ENCODE measurements around the gene GLTPD2. TPM values are rescaled to one million over a fixed set of nuclear protein-coding genes. Genes with fewer than 3 reads are reported as not detected.

Gene GLTPD2
- total and polyA plus RNA-seq, 2 experiments from 2014 or later = 0.50 to 2.2 TPM

DNA sequence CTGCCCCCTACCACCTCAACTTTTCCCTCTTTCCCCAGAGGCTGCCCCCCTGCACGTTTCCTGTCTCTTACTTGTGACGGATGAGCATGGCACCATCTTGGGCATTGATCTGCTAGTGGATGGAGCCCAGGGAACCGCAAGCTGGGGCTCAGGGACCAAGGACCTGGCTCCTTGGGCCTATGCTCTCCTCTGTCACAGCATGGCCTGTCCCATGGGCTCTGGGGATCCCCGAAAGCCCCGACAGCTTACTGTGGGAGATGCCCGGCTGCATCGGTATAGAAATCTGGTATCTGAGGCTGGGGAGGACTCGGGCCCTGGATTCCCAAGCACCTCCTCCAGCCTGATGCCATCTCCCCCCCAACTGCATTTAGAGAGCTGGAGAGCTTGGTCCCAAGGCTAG, 47.2 kb upstream of the GLTPD2 start:
- 96 to 98% methylated on average over 8 of the region's 8 CpGs for WGBS, 2 experiments (ENCODE audit: low coverage in 1 of 2, low lambda C conversion rate in 2 of 2, missing lambda C conversion rate in 2 of 2)
- DNase-seq = no peak
- peaks cover 6% of the 10 kb centered on the region; the same call in 1 of the 2 replicates for H3K27me3 ChIP-seq (replicated peaks; ENCODE audit: insufficient read depth)

DNA sequence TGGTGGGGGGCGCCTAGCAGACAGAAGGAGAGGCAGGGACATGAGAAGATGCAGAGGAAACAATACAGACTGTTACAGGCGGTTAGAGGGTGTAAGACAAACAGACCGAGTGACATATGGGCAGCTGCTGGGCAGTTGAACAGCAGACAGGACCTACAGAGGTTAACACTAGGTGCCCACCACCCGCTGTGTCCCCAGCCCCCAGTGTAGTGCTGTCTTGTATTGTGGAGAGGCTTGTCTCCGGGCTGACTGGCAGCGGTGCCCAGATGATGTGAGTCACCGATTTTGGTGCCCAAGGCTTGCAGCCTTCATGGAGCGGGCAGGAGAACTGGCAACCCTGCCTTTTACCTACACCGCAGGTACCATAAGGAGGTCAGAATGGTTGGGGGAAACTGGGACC, 46.6 kb upstream of the GLTPD2 start:
- no peaks in the 10 kb centered on the region for H3K9me3 ChIP-seq (ENCODE audit: low read depth)
- H3K4me2 ChIP-seq (ENCODE audit: unreplicated experiment) = no peak overlapping the region
- H3K4me1 ChIP-seq (ENCODE audit: insufficient read depth) = no peaks in the 10 kb centered on the region
- no peaks in the 10 kb centered on the region for H3F3A ChIP-seq (ENCODE audit: insufficient read depth)
- no peaks in the 10 kb centered on the region for H4K20me1 ChIP-seq (ENCODE audit: insufficient read depth)
- no peak overlapping the region for H2AFZ ChIP-seq
- DNase-seq = no peak
- no peak overlapping the region for H3K9ac ChIP-seq
- H3K9me2 ChIP-seq (ENCODE audit: insufficient read depth) = no peaks in the 10 kb centered on the region
- 92 to 95% methylated on average over 9 of the region's 9 CpGs for WGBS, 2 experiments (ENCODE audit: low coverage in 1 of 2, low lambda C conversion rate in 2 of 2, missing lambda C conversion rate in 2 of 2)
- H3K27ac ChIP-seq = no peak overlapping the region
- in situ Hi-C loops (cut with MboI) = no loop called here
- H3K36me3 ChIP-seq (ENCODE audit: low read depth) = no peaks in the 10 kb centered on the region
- no peaks in the 10 kb centered on the region for H3K79me2 ChIP-seq (ENCODE audit: insufficient read depth)
- peaks cover 6% of the 10 kb centered on the region; the same call in 1 of the 2 replicates for H3K27me3 ChIP-seq (replicated peaks; ENCODE audit: insufficient read depth)
- H3K4me3 ChIP-seq = no peak overlapping the region
- no peak for TF ChIP-seq EZH2 (IDR thresholded peaks at IDR 0.05; ENCODE audit: insufficient read depth, poor library complexity, severe bottlenecking)

More for the DNA sequence above, 47.2 kb upstream of the GLTPD2 start:
- no peak for TF ChIP-seq EZH2phosphoT487 (IDR thresholded peaks at IDR 0.05; ENCODE audit: insufficient read depth, low read depth)
- no peak for TF ChIP-seq EZH2 (IDR thresholded peaks at IDR 0.05; ENCODE audit: insufficient read depth, poor library complexity, severe bottlenecking)
- H3K27ac ChIP-seq = no peak overlapping the region
- H3K9ac ChIP-seq = no peak overlapping the region
- no peak overlapping the region for H3K4me3 ChIP-seq
- H3K4me1 ChIP-seq (ENCODE audit: insufficient read depth) = no peaks in the 10 kb centered on the region
- H3K4me2 ChIP-seq (ENCODE audit: unreplicated experiment) = no peak overlapping the region
- H3K9me3 ChIP-seq (ENCODE audit: low read depth) = no peaks in the 10 kb centered on the region
- H3K9me2 ChIP-seq (ENCODE audit: insufficient read depth) = no peaks in the 10 kb centered on the region
- in situ Hi-C loops (cut with MboI) = no loop called here
- no peaks in the 10 kb centered on the region for H3K36me3 ChIP-seq (ENCODE audit: low read depth)
- H4K20me1 ChIP-seq (ENCODE audit: insufficient read depth) = no peaks in the 10 kb centered on the region
- no peaks in the 10 kb centered on the region for H3F3A ChIP-seq (ENCODE audit: insufficient read depth)
- H2AFZ ChIP-seq = no peak overlapping the region
- H3K79me2 ChIP-seq (ENCODE audit: insufficient read depth) = no peaks in the 10 kb centered on the region

DNA sequence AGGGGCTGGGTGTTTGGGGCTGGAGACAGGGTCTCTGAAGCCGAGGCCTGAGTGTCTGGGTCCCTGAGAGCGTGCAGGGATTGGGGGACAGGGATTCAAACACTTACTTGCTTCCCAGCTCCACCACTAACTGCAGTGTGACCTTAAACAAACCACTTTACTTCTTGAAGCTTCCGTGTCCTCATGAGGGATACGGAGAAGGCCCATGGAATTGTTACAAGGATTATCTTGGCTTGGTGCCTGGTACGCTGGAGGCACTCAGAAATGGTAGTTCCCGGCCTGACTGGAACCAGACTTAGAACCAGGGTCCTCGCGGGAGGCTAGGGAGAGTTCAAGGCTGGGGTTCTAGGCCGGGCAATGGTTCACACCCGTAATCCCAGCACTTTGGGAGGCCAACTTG, 46.1 kb upstream of the GLTPD2 start:
- H3K9me3 ChIP-seq (ENCODE audit: low read depth) = no peaks in the 10 kb centered on the region
- no peak for DNase-seq
- H2AFZ ChIP-seq = no peak overlapping the region
- no peak overlapping the region for H3K9ac ChIP-seq
- TF ChIP-seq EZH2 (IDR thresholded peaks at IDR 0.05; ENCODE audit: insufficient read depth, poor library complexity, severe bottlenecking) (no peak), EZH2phosphoT487 (IDR thresholded peaks at IDR 0.05; ENCODE audit: insufficient read depth, low read depth) (no peak)
- H3K36me3 ChIP-seq (ENCODE audit: low read depth) = no peaks in the 10 kb centered on the region
- H3K79me2 ChIP-seq (ENCODE audit: insufficient read depth) = no peaks in the 10 kb centered on the region
- H3K27ac ChIP-seq = no peak overlapping the region
- peaks cover 6% of the 10 kb centered on the region; the same call in 1 of the 2 replicates for H3K27me3 ChIP-seq (replicated peaks; ENCODE audit: insufficient read depth)
- no peaks in the 10 kb centered on the region for H3K4me1 ChIP-seq (ENCODE audit: insufficient read depth)
- H3K4me3 ChIP-seq = no peak overlapping the region
- no peaks in the 10 kb centered on the region for H3F3A ChIP-seq (ENCODE audit: insufficient read depth)
- H3K9me2 ChIP-seq (ENCODE audit: insufficient read depth) = no peaks in the 10 kb centered on the region
- H3K4me2 ChIP-seq (ENCODE audit: unreplicated experiment) = no peak overlapping the region
- in situ Hi-C loops (cut with MboI) = no loop called here
- H4K20me1 ChIP-seq (ENCODE audit: insufficient read depth) = no peaks in the 10 kb centered on the region
- WGBS, 2 experiments (ENCODE audit: low coverage in 1 of 2, low lambda C conversion rate in 2 of 2, missing lambda C conversion rate in 2 of 2) = 75 to 80% methylated on average over 9 of the region's 10 CpGs

DNA sequence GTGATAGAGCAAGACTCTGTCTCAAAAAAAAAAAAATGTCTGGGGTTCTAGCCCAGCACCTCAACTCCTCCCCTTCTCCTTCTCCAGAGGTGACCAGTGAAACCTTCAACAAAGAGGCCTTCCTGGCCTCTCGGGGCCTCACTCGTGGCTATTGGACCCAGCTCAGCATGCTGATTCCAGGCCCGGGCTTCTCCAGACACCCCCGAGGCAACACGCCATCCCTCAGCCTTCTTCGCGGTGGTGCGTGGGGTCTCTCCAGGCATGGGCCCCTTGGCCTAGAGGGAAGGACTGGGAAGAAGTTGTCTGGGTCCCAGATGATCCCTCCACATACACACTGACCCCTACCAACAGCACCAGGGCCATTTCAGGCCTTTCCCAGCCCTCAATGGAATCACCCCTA, 45.5 kb upstream of the GLTPD2 start:
- no peak for DNase-seq
- 78 to 87% methylated on average over 6 to 8 of the region's 8 CpGs for WGBS, 2 experiments (ENCODE audit: low coverage in 1 of 2, low lambda C conversion rate in 2 of 2, missing lambda C conversion rate in 2 of 2)

GRCh38 chr17:4743898-4744297, 44.9 kb upstream of the GLTPD2 start:
- Histone ChIP-seq H3K79me2 (ENCODE audit: insufficient read depth) (no peaks in the 10 kb centered on the region), H3K4me2 (ENCODE audit: unreplicated experiment) (no peak overlapping the region), H3K4me1 (ENCODE audit: insufficient read depth) (no peaks in the 10 kb centered on the region), H3K27me3 (replicated peaks; ENCODE audit: insufficient read depth) (no peaks in the 10 kb centered on the region; the same call in 1 of the 2 replicates), H3K9me2 (ENCODE audit: insufficient read depth) (no peaks in the 10 kb centered on the region), H4K20me1 (ENCODE audit: insufficient read depth) (no peaks in the 10 kb centered on the region), H3F3A (ENCODE audit: insufficient read depth) (no peaks in the 10 kb centered on the region), H3K36me3 (ENCODE audit: low read depth) (no peaks in the 10 kb centered on the region), H3K4me3 (no peak overlapping the region), H3K9ac (no peak overlapping the region), H3K9me3 (ENCODE audit: low read depth) (no peaks in the 10 kb centered on the region), H2AFZ (no peak overlapping the region), H3K27ac (no peak overlapping the region)
- no peak for TF ChIP-seq EZH2phosphoT487 (IDR thresholded peaks at IDR 0.05; ENCODE audit: insufficient read depth, low read depth)
- no peak for TF ChIP-seq EZH2 (IDR thresholded peaks at IDR 0.05; ENCODE audit: insufficient read depth, poor library complexity, severe bottlenecking)
- 74 to 77% methylated on average over 9 of the region's 9 CpGs for WGBS, 2 experiments (ENCODE audit: low coverage in 1 of 2, low lambda C conversion rate in 2 of 2, missing lambda C conversion rate in 2 of 2)
- in situ Hi-C loops (cut with MboI) = no loop called here
- DNase-seq = no peak

More for the DNA sequence above, 45.5 kb upstream of the GLTPD2 start:
- Histone ChIP-seq H2AFZ (no peak overlapping the region), H3F3A (ENCODE audit: insufficient read depth) (no peaks in the 10 kb centered on the region), H3K27me3 (replicated peaks; ENCODE audit: insufficient read depth) (peaks cover 6% of the 10 kb centered on the region; the same call in 1 of the 2 replicates), H3K9me3 (ENCODE audit: low read depth) (no peaks in the 10 kb centered on the region), H3K36me3 (ENCODE audit: low read depth) (no peaks in the 10 kb centered on the region), H3K79me2 (ENCODE audit: insufficient read depth) (no peaks in the 10 kb centered on the region), H3K9ac (no peak overlapping the region), H3K9me2 (ENCODE audit: insufficient read depth) (no peaks in the 10 kb centered on the region), H3K27ac (no peak overlapping the region), H3K4me2 (ENCODE audit: unreplicated experiment) (no peak overlapping the region), H4K20me1 (ENCODE audit: insufficient read depth) (no peaks in the 10 kb centered on the region), H3K4me3 (no peak overlapping the region), H3K4me1 (ENCODE audit: insufficient read depth) (no peaks in the 10 kb centered on the region)
- TF ChIP-seq EZH2 (IDR thresholded peaks at IDR 0.05; ENCODE audit: insufficient read depth, poor library complexity, severe bottlenecking) (no peak), EZH2phosphoT487 (IDR thresholded peaks at IDR 0.05; ENCODE audit: insufficient read depth, low read depth) (no peak)
- in situ Hi-C loops (cut with MboI) = no loop called here

Data from GM23248 (cell line).